OCI-LY1 (cell line): Measurements from ENCODE around the gene NR6A1.

Source experiments
- H2AFZ ChIP-seq: fragments of 200-600 bp; sonication (generic), shearing (Covaris generic); 2 replicates; pipeline ENCODE4 v1.6.0; 2014; ENCODE audit warnings: antibody characterized with exemption, mild to moderate bottlenecking, low read length
- H3F3A ChIP-seq: fragments of 200-600 bp; sonication (generic), shearing (Covaris generic); 2 replicates; pipeline ENCODE4 v1.6.0; 2014; ENCODE audit warnings: mild to moderate bottlenecking, antibody characterized with exemption, low read length, moderate library complexity; ENCODE audit not compliant: insufficient read depth
- H3K27ac ChIP-seq: fragments of 200-600 bp; sonication (generic); 2 replicates; pipeline ENCODE4 v1.5.1; 2014; ENCODE audit warnings: low read length, mixed run types, mild to moderate bottlenecking, low read depth; ENCODE audit not compliant: poor library complexity, severe bottlenecking
- H3K27me3 ChIP-seq: fragments of 200-600 bp; sonication (generic); 2 replicates; pipeline ENCODE4 v1.6.0; 2014; ENCODE audit warnings: antibody characterized with exemption, mild to moderate bottlenecking, low read length, moderate library complexity; ENCODE audit not compliant: insufficient read depth
- H3K36me3 ChIP-seq: fragments of 200-600 bp; sonication (generic); 2 replicates; pipeline ENCODE4 v1.6.1; 2014; ENCODE audit warnings: mild to moderate bottlenecking, antibody characterized with exemption, low read length, moderate library complexity, mixed read lengths; ENCODE audit not compliant: insufficient read depth
- H3K4me1 ChIP-seq: fragments of 200-600 bp; sonication (generic); 2 replicates; pipeline ENCODE4 v1.5.1; 2014; ENCODE audit warnings: mild to moderate bottlenecking, low read length, moderate library complexity; ENCODE audit not compliant: insufficient read depth, severe bottlenecking
- H3K4me2 ChIP-seq: fragments of 200-600 bp; sonication (generic), shearing (Covaris generic); 2 replicates; pipeline ENCODE4 v1.6.1; 2014; ENCODE audit warnings: low read length
- H3K4me3 ChIP-seq: fragments of 200-600 bp; sonication (generic); 2 replicates; pipeline ENCODE4 v1.5.1; 2014; ENCODE audit warnings: low read length, low read depth, mild to moderate bottlenecking, mixed read lengths; ENCODE audit not compliant: poor library complexity, severe bottlenecking
- H3K79me2 ChIP-seq: fragments of 200-600 bp; shearing (Covaris generic); 2 replicates; pipeline ENCODE4 v1.6.1; 2016; ENCODE audit warnings: mixed run types, low read length, mixed read lengths; ENCODE audit not compliant: insufficient read depth
- H3K9ac ChIP-seq: fragments of 200-600 bp; sonication (generic), shearing (Covaris generic); 2 replicates; pipeline ENCODE4 v1.6.1; 2014; ENCODE audit warnings: mild to moderate bottlenecking, low read length, mixed read lengths
- H3K9me2 ChIP-seq: fragments of 200-600 bp; sonication (generic), shearing (Covaris generic); 2 replicates; pipeline ENCODE4 v1.6.1; 2014; ENCODE audit warnings: low read depth, mild to moderate bottlenecking, low read length, mixed read lengths
- H3K9me3 ChIP-seq: fragments of 200-600 bp; shearing (Covaris generic); 2 replicates; pipeline ENCODE4 v1.6.1; 2014; ENCODE audit warnings: low read length, mixed read lengths
- H4K20me1 ChIP-seq: fragments of 200-600 bp; sonication (generic), shearing (Covaris generic); 2 replicates; pipeline ENCODE4 v1.6.0; 2016; ENCODE audit warnings: mild to moderate bottlenecking, low read length; ENCODE audit not compliant: insufficient read depth
- EZH2 ChIP-seq: fragments of 200-600 bp; sonication (generic), shearing (Covaris generic); IDR thresholded peaks from 2 replicates; pipeline ENCODE4 v1.8.0; 2017; ENCODE audit warnings: borderline replicate concordance, mixed run types, mild to moderate bottlenecking, antibody characterized with exemption, low read length, moderate library complexity, mixed read lengths
- TF ChIP-seq, protein P1 (sequence below): fragments of 200-600 bp; sonication (generic), shearing (Covaris generic); IDR thresholded peaks from 2 replicates; pipeline ENCODE4 v1.5.1; 2017; ENCODE audit warnings: mild to moderate bottlenecking, antibody characterized with exemption, low read length, moderate library complexity, mixed read lengths

The NR6A1 gene

DNA sequence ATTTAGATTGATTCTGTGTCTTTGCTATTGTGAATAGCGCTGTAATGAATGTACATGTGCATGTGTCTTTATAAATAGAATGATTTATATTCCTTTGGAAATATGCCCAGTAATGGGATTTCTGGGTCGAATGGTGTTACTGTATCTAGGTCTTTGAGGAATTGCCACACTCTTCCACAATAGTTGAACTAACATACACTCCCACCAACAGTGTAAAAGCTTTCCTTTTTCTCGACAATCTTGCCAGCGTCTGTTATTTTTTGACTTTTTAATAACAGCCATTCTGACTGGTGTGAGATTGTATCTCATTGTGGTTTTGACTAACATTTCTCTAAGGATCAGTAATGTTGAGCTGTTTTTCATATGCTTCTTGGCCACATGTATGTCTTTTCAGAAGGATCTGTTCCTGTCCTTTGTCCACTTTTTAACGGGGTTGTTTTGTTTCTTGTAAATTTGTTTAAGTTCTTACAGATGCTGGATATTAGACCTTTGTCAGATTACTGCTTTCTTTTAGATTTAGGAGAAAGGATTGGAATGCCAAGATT is 139.0 kb downstream of the NR6A1 start:
- Histone ChIP-seq H3K4me3 (no peak overlapping the region), H3K9me2 (no peaks in the 10 kb centered on the region), H3K79me2 (no peaks in the 10 kb centered on the region), H3K9me3 (no peaks in the 10 kb centered on the region), H3K27me3 (no peaks in the 10 kb centered on the region), H3K36me3 (no peaks in the 10 kb centered on the region), H2AFZ (no peak overlapping the region), H3K4me1 (no peaks in the 10 kb centered on the region), H3K9ac (no peak overlapping the region), H3K27ac (no peak overlapping the region), H4K20me1 (no peaks in the 10 kb centered on the region), H3K4me2 (no peak overlapping the region), H3F3A (no peaks in the 10 kb centered on the region)
- no peak for TF ChIP-seq EZH2
- TF ChIP-seq, protein P1, sequence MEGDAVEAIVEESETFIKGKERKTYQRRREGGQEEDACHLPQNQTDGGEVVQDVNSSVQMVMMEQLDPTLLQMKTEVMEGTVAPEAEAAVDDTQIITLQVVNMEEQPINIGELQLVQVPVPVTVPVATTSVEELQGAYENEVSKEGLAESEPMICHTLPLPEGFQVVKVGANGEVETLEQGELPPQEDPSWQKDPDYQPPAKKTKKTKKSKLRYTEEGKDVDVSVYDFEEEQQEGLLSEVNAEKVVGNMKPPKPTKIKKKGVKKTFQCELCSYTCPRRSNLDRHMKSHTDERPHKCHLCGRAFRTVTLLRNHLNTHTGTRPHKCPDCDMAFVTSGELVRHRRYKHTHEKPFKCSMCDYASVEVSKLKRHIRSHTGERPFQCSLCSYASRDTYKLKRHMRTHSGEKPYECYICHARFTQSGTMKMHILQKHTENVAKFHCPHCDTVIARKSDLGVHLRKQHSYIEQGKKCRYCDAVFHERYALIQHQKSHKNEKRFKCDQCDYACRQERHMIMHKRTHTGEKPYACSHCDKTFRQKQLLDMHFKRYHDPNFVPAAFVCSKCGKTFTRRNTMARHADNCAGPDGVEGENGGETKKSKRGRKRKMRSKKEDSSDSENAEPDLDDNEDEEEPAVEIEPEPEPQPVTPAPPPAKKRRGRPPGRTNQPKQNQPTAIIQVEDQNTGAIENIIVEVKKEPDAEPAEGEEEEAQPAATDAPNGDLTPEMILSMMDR = no peak

DNA sequence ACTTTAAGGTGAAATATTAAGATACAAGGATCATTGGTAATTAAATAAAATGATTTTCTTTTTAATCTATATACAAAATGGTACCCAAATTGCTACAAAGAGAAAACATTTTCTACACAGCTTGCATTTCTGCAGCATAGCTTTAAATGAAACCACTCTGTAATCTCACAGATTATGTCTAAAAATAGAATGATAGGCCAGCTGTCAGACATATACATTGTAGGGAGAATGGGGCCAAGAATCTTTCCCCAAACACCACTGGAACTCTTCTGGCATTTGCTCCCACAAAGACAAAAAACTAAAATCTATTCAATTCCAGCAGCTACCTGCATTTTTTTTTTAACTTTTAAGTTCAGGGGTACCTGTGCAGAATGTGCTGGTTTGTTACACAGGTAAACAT is 139.8 kb downstream of the NR6A1 start:
- Histone ChIP-seq H3K79me2 (no peaks in the 10 kb centered on the region), H3K27me3 (no peaks in the 10 kb centered on the region), H3K27ac (no peak overlapping the region), H3K36me3 (no peaks in the 10 kb centered on the region), H3K9me2 (no peaks in the 10 kb centered on the region), H3K4me2 (no peak overlapping the region), H4K20me1 (no peaks in the 10 kb centered on the region), H3K4me3 (no peak overlapping the region), H3K9ac (no peak overlapping the region), H2AFZ (no peak overlapping the region), H3F3A (no peaks in the 10 kb centered on the region), H3K9me3 (no peaks in the 10 kb centered on the region), H3K4me1 (no peaks in the 10 kb centered on the region)
- TF ChIP-seq, protein P1 = no peak
- TF ChIP-seq EZH2 = no peak

DNA sequence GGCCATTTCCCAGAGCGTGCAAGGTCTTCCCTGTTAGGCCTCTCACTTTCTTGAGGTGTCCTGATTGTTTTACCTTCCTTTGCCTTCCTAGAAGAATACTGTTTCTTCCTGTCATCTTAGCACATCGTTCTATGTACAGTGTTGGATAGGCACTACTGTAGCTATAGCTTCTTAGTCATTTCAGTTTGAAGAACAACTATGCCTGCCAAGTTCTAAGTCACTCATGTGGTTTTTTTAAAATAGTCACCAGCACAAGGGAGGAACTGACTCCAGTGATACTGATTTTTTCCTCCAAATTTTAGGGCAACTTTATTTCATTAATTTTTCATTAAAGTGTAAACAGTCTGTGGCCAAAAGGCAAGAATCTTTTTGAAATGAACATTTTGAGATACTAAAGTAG is 141.5 kb downstream of the NR6A1 start:
- Histone ChIP-seq H3K4me2 (no peak overlapping the region), H2AFZ (no peak overlapping the region), H3K4me3 (no peak overlapping the region), H3K27me3 (no peaks in the 10 kb centered on the region), H3F3A (no peaks in the 10 kb centered on the region), H4K20me1 (no peaks in the 10 kb centered on the region), H3K36me3 (no peaks in the 10 kb centered on the region), H3K9ac (no peak overlapping the region), H3K79me2 (no peaks in the 10 kb centered on the region), H3K4me1 (no peaks in the 10 kb centered on the region), H3K9me2 (no peaks in the 10 kb centered on the region), H3K9me3 (no peaks in the 10 kb centered on the region), H3K27ac (no peak overlapping the region)
- TF ChIP-seq, protein P1 = no peak
- no peak for TF ChIP-seq EZH2
